ENCODE measurements around the gene LITAFD. TPM values are rescaled to one million over a fixed set of nuclear protein-coding genes. Genes with fewer than 3 reads are reported as not detected.
"Not testable (repeated sequence)": the region's sequence is repeated elsewhere in the genome, so short reads cannot be mapped to it uniquely, and the experiment has no call there.

Gene LITAFD
- total and polyA plus RNA-seq, 4 donors: 0.33 TPM; not detected in 3

GRCh38 chr16:8869212-8869987 is 12.8 kb upstream of the LITAFD start:
- Histone ChIP-seq H3K36me3 (ENCODE audit: control insufficient read depth, insufficient read depth, low read length) (peaks cover 5% of the 10 kb centered on the region), H3K27me3 (ENCODE audit: control insufficient read depth, insufficient read depth, low read length) (no peaks in the 10 kb centered on the region), H3K4me3 (ENCODE audit: low read depth, low read length) (peak overlapping the region; percentile 85), H3K9me3 (ENCODE audit: control insufficient read depth, insufficient read depth, low read length) (no peaks in the 10 kb centered on the region), H3K4me1 (ENCODE audit: control insufficient read depth, insufficient read depth, low read length) (peaks cover 49% of the 10 kb centered on the region), H3K27ac (ENCODE audit: low read depth, low read length) (no peak overlapping the region)
- no peak for DNase-seq (ENCODE audit: low read depth in 4 of 6, low spot score in 6 of 6)
- 16% methylated on average over 30 of the region's 37 CpGs for WGBS (ENCODE audit: insufficient coverage)

GRCh38 chr16:8869988-8870241 is 12.2 kb upstream of the LITAFD start:
- not testable (repeated sequence) for H3K9me3 ChIP-seq (ENCODE audit: control insufficient read depth, insufficient read depth, low read length); H3K36me3 ChIP-seq (ENCODE audit: control insufficient read depth, insufficient read depth, low read length); H3K4me3 ChIP-seq (ENCODE audit: low read depth, low read length); DNase-seq (ENCODE audit: low read depth in 4 of 6, low spot score in 6 of 6); H3K27me3 ChIP-seq (ENCODE audit: control insufficient read depth, insufficient read depth, low read length); H3K27ac ChIP-seq (ENCODE audit: low read depth, low read length)
- H3K4me1 ChIP-seq (ENCODE audit: control insufficient read depth, insufficient read depth, low read length): peaks cover 44% of the 10 kb centered on the region
- WGBS (ENCODE audit: insufficient coverage): 98% methylated on average over 10 of the region's 10 CpGs

- H3K36me3 ChIP-seq (ENCODE audit: control insufficient read depth, insufficient read depth, low read length): no peaks in the 10 kb centered on the region
- peaks cover 23% of the 10 kb centered on the region for H3K4me1 ChIP-seq (ENCODE audit: control insufficient read depth, insufficient read depth, low read length)
- H3K27me3 ChIP-seq (ENCODE audit: control insufficient read depth, insufficient read depth, low read length): no peaks in the 10 kb centered on the region
- H3K27ac ChIP-seq (ENCODE audit: low read depth, low read length): no peak overlapping the region
- no peak overlapping the region for H3K4me3 ChIP-seq (ENCODE audit: low read depth, low read length)
- no peaks in the 10 kb centered on the region for H3K9me3 ChIP-seq (ENCODE audit: control insufficient read depth, insufficient read depth, low read length)
- 97% methylated on average over 5 of the region's 5 CpGs for WGBS (ENCODE audit: insufficient coverage)
- DNase-seq (ENCODE audit: low read depth in 4 of 6, low spot score in 6 of 6): no peak
Measured at GRCh38 chr16:8872071-8872470, 10.1 kb upstream of the LITAFD start.

- 90% methylated on average over 5 of the region's 22 CpGs for WGBS (ENCODE audit: insufficient coverage)
- no peak overlapping the region for H3K27ac ChIP-seq (ENCODE audit: low read depth, low read length)
- DNase-seq (ENCODE audit: low read depth in 4 of 6, low spot score in 6 of 6): no peak
Measured at GRCh38 chr16:8872967-8873865, 8.9 kb upstream of the LITAFD start.

GRCh38 chr16:8873866-8874195 is 8.3 kb upstream of the LITAFD start:
- H3K27me3 ChIP-seq (ENCODE audit: control insufficient read depth, insufficient read depth, low read length); H3K9me3 ChIP-seq (ENCODE audit: control insufficient read depth, insufficient read depth, low read length); H3K4me3 ChIP-seq (ENCODE audit: low read depth, low read length); H3K27ac ChIP-seq (ENCODE audit: low read depth, low read length); DNase-seq (ENCODE audit: low read depth in 4 of 6, low spot score in 6 of 6); H3K4me1 ChIP-seq (ENCODE audit: control insufficient read depth, insufficient read depth, low read length); H3K36me3 ChIP-seq (ENCODE audit: control insufficient read depth, insufficient read depth, low read length): not testable (repeated sequence)
- 92% methylated on average over 6 of the region's 7 CpGs for WGBS (ENCODE audit: insufficient coverage)

More at GRCh38 chr16:8872967-8873865, 8.9 kb upstream of the LITAFD start:
- Histone ChIP-seq H3K36me3 (ENCODE audit: control insufficient read depth, insufficient read depth, low read length) (no peaks in the 10 kb centered on the region), H3K27me3 (ENCODE audit: control insufficient read depth, insufficient read depth, low read length) (no peaks in the 10 kb centered on the region), H3K4me3 (ENCODE audit: low read depth, low read length) (no peak overlapping the region), H3K4me1 (ENCODE audit: control insufficient read depth, insufficient read depth, low read length) (peaks cover 12% of the 10 kb centered on the region), H3K9me3 (ENCODE audit: control insufficient read depth, insufficient read depth, low read length) (no peaks in the 10 kb centered on the region)

- H3K27ac ChIP-seq (ENCODE audit: low read depth, low read length): no peak overlapping the region
- H3K27me3 ChIP-seq (ENCODE audit: control insufficient read depth, insufficient read depth, low read length): no peaks in the 10 kb centered on the region
- H3K36me3 ChIP-seq (ENCODE audit: control insufficient read depth, insufficient read depth, low read length): no peaks in the 10 kb centered on the region
- H3K9me3 ChIP-seq (ENCODE audit: control insufficient read depth, insufficient read depth, low read length): no peaks in the 10 kb centered on the region
- no peak overlapping the region for H3K4me3 ChIP-seq (ENCODE audit: low read depth, low read length)
- WGBS (ENCODE audit: insufficient coverage): 71% methylated on average over 4 of the region's 6 CpGs
- peak in 1 of 6 donors; percentile 88 for DNase-seq (ENCODE audit: low read depth in 4 of 6, low spot score in 6 of 6)
- H3K4me1 ChIP-seq (ENCODE audit: control insufficient read depth, insufficient read depth, low read length): peaks cover 5% of the 10 kb centered on the region
Measured at GRCh38 chr16:8874388-8874787, 7.8 kb upstream of the LITAFD start.

GRCh38 chr16:8875317-8875716 is 6.8 kb upstream of the LITAFD start:
- H3K9me3 ChIP-seq (ENCODE audit: control insufficient read depth, insufficient read depth, low read length); H3K4me3 ChIP-seq (ENCODE audit: low read depth, low read length); H3K27me3 ChIP-seq (ENCODE audit: control insufficient read depth, insufficient read depth, low read length); H3K36me3 ChIP-seq (ENCODE audit: control insufficient read depth, insufficient read depth, low read length); DNase-seq (ENCODE audit: low read depth in 4 of 6, low spot score in 6 of 6); H3K27ac ChIP-seq (ENCODE audit: low read depth, low read length); H3K4me1 ChIP-seq (ENCODE audit: control insufficient read depth, insufficient read depth, low read length): not testable (repeated sequence)
- WGBS (ENCODE audit: insufficient coverage): 100% methylated on average over 3 of the region's 7 CpGs

GRCh38 chr16:8877894-8878522 is 4.1 kb upstream of the LITAFD start:
- WGBS (ENCODE audit: insufficient coverage): 67% methylated on average over 1 of the region's 8 CpGs
- Histone ChIP-seq H3K4me1 (ENCODE audit: control insufficient read depth, insufficient read depth, low read length) (peaks cover 4% of the 10 kb centered on the region), H3K27me3 (ENCODE audit: control insufficient read depth, insufficient read depth, low read length) (no peaks in the 10 kb centered on the region), H3K4me3 (ENCODE audit: low read depth, low read length) (no peak overlapping the region), H3K27ac (ENCODE audit: low read depth, low read length) (no peak overlapping the region), H3K36me3 (ENCODE audit: control insufficient read depth, insufficient read depth, low read length) (no peaks in the 10 kb centered on the region), H3K9me3 (ENCODE audit: control insufficient read depth, insufficient read depth, low read length) (no peaks in the 10 kb centered on the region)
- DNase-seq (ENCODE audit: low read depth in 4 of 6, low spot score in 6 of 6): no peak

- Histone ChIP-seq H3K9me3 (ENCODE audit: control insufficient read depth, insufficient read depth, low read length) (no peaks in the 10 kb centered on the region), H3K27ac (ENCODE audit: low read depth, low read length) (no peak overlapping the region), H3K36me3 (ENCODE audit: control insufficient read depth, insufficient read depth, low read length) (no peaks in the 10 kb centered on the region), H3K27me3 (ENCODE audit: control insufficient read depth, insufficient read depth, low read length) (no peaks in the 10 kb centered on the region), H3K4me1 (ENCODE audit: control insufficient read depth, insufficient read depth, low read length) (peaks cover 4% of the 10 kb centered on the region), H3K4me3 (ENCODE audit: low read depth, low read length) (no peak overlapping the region)
- 58% methylated on average over 3 of the region's 6 CpGs for WGBS (ENCODE audit: insufficient coverage)
- no peak for DNase-seq (ENCODE audit: low read depth in 4 of 6, low spot score in 6 of 6)
Measured at GRCh38 chr16:8878523-8878911, 3.6 kb upstream of the LITAFD start.
